Measurements from ENCODE around the gene GPR89B.
"Not testable (repeated sequence)": the region's sequence is repeated elsewhere in the genome, so short reads cannot be mapped to it uniquely, and the experiment has no call there.

Gene GPR89B

GRCh38 chr1:147928236-147929132 is at the start of gene GPR89B:
Gene GPR89B, plus strand, starts transcription at chr1:147928420. Its CDS starts 117 bp downstream, at chr1:147928537.
- peak; percentile 98 for DNase-seq

- no peak for DNase-seq
Observed at GRCh38 chr1:147879911-147880310, 48.3 kb upstream of the GPR89B start.

- DNase-seq: no peak
Observed at GRCh38 chr1:147882535-147882934, 45.7 kb upstream of the GPR89B start.

GRCh38 chr1:147890177-147890790 is 37.9 kb upstream of the GPR89B start:
- DNase-seq: peak; percentile 86

GRCh38 chr1:147891088-147891487 is 37.1 kb upstream of the GPR89B start:
- peak; percentile 50 for DNase-seq

- DNase-seq: peak; percentile 67
Observed at GRCh38 chr1:147892216-147892615, 36.0 kb upstream of the GPR89B start.

GRCh38 chr1:147892731-147893214 is 35.4 kb upstream of the GPR89B start:
- DNase-seq: peak; percentile 82

- DNase-seq: no peak
Observed at GRCh38 chr1:147895123-147895522, 33.1 kb upstream of the GPR89B start.

GRCh38 chr1:147897029-147897752 is 31.0 kb upstream of the GPR89B start:
- DNase-seq: no peak

- no peak for DNase-seq
Observed at GRCh38 chr1:147897789-147898188, 30.4 kb upstream of the GPR89B start.

GRCh38 chr1:147902253-147902845 is 25.9 kb upstream of the GPR89B start, which contains the start of gene GJA8:
Gene GJA8, plus strand, starts transcription at chr1:147902795. Its CDS starts 5,161 bp downstream, at chr1:147907956.
- DNase-seq: no peak

GRCh38 chr1:147904726-147905125 is 23.5 kb upstream of the GPR89B start:
- no peak for DNase-seq

- no peak for DNase-seq
Observed at GRCh38 chr1:147907786-147908509, 20.3 kb upstream of the GPR89B start.

GRCh38 chr1:147912553-147912952 is 15.7 kb upstream of the GPR89B start:
- no peak for DNase-seq

GRCh38 chr1:147913362-147913942 is 14.8 kb upstream of the GPR89B start:
- no peak for DNase-seq

GRCh38 chr1:147919896-147920295 is 8.3 kb upstream of the GPR89B start:
- no peak for DNase-seq

GRCh38 chr1:147924813-147925212 is 3.4 kb upstream of the GPR89B start:
- DNase-seq: no peak

- DNase-seq: not testable (repeated sequence)
Observed at GRCh38 chr1:147927215-147927614, 1.0 kb upstream of the GPR89B start.

GRCh38 chr1:147927689-147928088 is 531 bp upstream of the GPR89B start:
- not testable (repeated sequence) for DNase-seq

- DNase-seq: not testable (repeated sequence)
Observed at GRCh38 chr1:147931137-147931536, 2.9 kb downstream of the GPR89B start.

- DNase-seq: not testable (repeated sequence)
Observed at GRCh38 chr1:147935296-147935695, 7.1 kb downstream of the GPR89B start.

GRCh38 chr1:147940456-147940855 is 12.2 kb downstream of the GPR89B start:
- DNase-seq: not testable (repeated sequence)
